ENCODE measurements around the gene NRXN3. TPM values are rescaled to one million over a fixed set of nuclear protein-coding genes. Genes with fewer than 3 reads are reported as not detected.

The NRXN3 gene
- total and polyA plus RNA-seq, 3 experiments from 2014 or later: not detected

GRCh38 chr14:79480212-79480611, 1310.0 kb downstream of the NRXN3 start:
- no peak overlapping the region for H3K4me3 ChIP-seq (ENCODE audit: low read length)

GRCh38 chr14:79482825-79483224, 1312.7 kb downstream of the NRXN3 start:
- no peaks in the 10 kb centered on the region for H3K4me1 Mint-ChIP-seq
- no peak for DNase-seq
- H3K27me3 ChIP-seq (ENCODE audit: insufficient read depth, low read length, poor library complexity, severe bottlenecking): no peaks in the 10 kb centered on the region

More at GRCh38 chr14:79480212-79480611, 1310.0 kb downstream of the NRXN3 start:
- no peak overlapping the region for H3K27ac Mint-ChIP-seq
- Histone ChIP-seq H3K36me3 (ENCODE audit: insufficient read depth, low read length) (no peaks in the 10 kb centered on the region), H3K27ac (ENCODE audit: low read depth, low read length) (no peak overlapping the region), H3K9me3 (ENCODE audit: low read length) (no peaks in the 10 kb centered on the region), H3K4me1 (ENCODE audit: insufficient read depth, low read length) (no peaks in the 10 kb centered on the region), H3K27me3 (ENCODE audit: insufficient read depth, low read length, poor library complexity, severe bottlenecking) (no peaks in the 10 kb centered on the region)
- H3K36me3 Mint-ChIP-seq: no peaks in the 10 kb centered on the region
- DNase-seq: no peak
- H3K4me3 Mint-ChIP-seq: no peak overlapping the region
- CTCF ChIA-PET: no interaction called here
- H3K27me3 Mint-ChIP-seq: no peaks in the 10 kb centered on the region
- H3K4me1 Mint-ChIP-seq: no peaks in the 10 kb centered on the region
- POLR2A ChIA-PET: no interaction called here
- H3K9me3 Mint-ChIP-seq: peaks cover 0 to 9% (median 6%) of the 10 kb centered on the region in 5 donors

DNA sequence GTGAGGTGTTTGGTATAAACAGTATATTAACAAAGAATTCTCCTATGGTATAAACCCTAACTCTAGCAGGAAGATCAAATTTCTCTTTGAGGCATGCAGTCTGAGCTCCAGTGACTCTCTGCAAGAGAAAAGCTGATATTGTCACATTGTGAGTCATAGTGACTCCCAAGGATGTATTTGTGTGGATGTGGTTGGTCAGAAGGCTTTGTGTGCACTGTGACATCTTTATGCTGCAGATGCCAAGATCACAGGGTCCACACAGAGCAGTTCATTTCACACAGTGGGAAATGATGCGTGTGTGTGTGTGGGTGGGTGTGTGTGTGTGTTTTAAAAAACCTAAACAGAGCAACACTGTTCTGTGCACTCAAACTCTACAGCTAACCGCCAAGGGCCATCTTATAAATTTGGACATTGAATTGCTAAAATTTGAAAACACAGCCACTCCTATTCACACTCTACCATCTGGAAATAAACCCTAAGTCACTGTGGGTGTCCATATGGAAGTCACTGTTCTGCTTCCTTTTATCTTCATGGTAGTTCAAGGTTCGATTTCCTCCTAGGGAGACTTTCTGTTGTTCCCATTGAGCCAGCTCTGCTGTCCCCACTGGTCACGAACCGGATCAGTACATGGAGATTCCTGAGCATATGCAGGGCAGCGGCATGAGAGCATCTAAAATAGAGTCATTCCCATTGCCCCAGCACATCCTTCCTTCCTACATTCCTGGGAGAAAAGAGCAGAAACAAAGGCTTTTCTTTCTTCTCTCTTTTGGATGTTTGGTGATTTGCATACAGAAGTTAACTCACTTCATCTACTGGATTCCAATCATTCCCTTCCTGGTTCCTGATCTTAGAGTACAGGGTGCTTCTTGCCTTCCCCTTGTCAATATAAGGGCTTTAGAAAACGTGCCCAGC, 1313.6 kb downstream of the NRXN3 start:
- Mint-ChIP-seq H3K4me3 (no peak overlapping the region), H3K36me3 (peaks cover 0 to 1% (median 0%) of the 10 kb centered on the region in 3 donors), H3K27me3 (no peaks in the 10 kb centered on the region), H3K4me1 (no peaks in the 10 kb centered on the region), H3K9me3 (peaks cover 3 to 19% (median 6%) of the 10 kb centered on the region in 5 donors), H3K27ac (no peak overlapping the region)
- Histone ChIP-seq H3K27me3 (ENCODE audit: insufficient read depth, low read length, poor library complexity, severe bottlenecking) (no peaks in the 10 kb centered on the region), H3K4me1 (ENCODE audit: insufficient read depth, low read length) (no peaks in the 10 kb centered on the region), H3K9me3 (ENCODE audit: low read length) (no peaks in the 10 kb centered on the region), H3K27ac (ENCODE audit: low read depth, low read length) (no peak overlapping the region), H3K4me3 (ENCODE audit: low read length) (no peak overlapping the region), H3K36me3 (ENCODE audit: insufficient read depth, low read length) (no peaks in the 10 kb centered on the region)
- POLR2A ChIA-PET: no interaction called here
- no peak for DNase-seq
- CTCF ChIA-PET: no interaction called here

More at GRCh38 chr14:79482825-79483224, 1312.7 kb downstream of the NRXN3 start:
- Mint-ChIP-seq H3K4me3 (no peak overlapping the region), H3K9me3 (peaks cover 3 to 13% (median 6%) of the 10 kb centered on the region in 5 donors), H3K27ac (no peak overlapping the region), H3K27me3 (no peaks in the 10 kb centered on the region), H3K36me3 (no peaks in the 10 kb centered on the region)
- Histone ChIP-seq H3K27ac (ENCODE audit: low read depth, low read length) (no peak overlapping the region), H3K36me3 (ENCODE audit: insufficient read depth, low read length) (no peaks in the 10 kb centered on the region), H3K4me1 (ENCODE audit: insufficient read depth, low read length) (no peaks in the 10 kb centered on the region), H3K9me3 (ENCODE audit: low read length) (no peaks in the 10 kb centered on the region), H3K4me3 (ENCODE audit: low read length) (no peak overlapping the region)
- POLR2A ChIA-PET: no interaction called here
- CTCF ChIA-PET: no interaction called here

GRCh38 chr14:79487632-79488031, 1317.5 kb downstream of the NRXN3 start:
- no peaks in the 10 kb centered on the region for H3K36me3 ChIP-seq (ENCODE audit: insufficient read depth, low read length)
- no peaks in the 10 kb centered on the region for H3K4me1 ChIP-seq (ENCODE audit: insufficient read depth, low read length)
- H3K9me3 ChIP-seq (ENCODE audit: low read length): no peaks in the 10 kb centered on the region
- Mint-ChIP-seq H3K9me3 (peaks cover 5 to 14% (median 8%) of the 10 kb centered on the region in 5 donors), H3K27me3 (peaks cover 0 to 2% of the 10 kb centered on the region in 2 donors), H3K36me3 (peaks cover 0 to 1% (median 0%) of the 10 kb centered on the region in 3 donors), H3K4me1 (no peaks in the 10 kb centered on the region), H3K4me3 (no peak overlapping the region), H3K27ac (no peak overlapping the region)
- DNase-seq: no peak
- H3K27me3 ChIP-seq (ENCODE audit: insufficient read depth, low read length, poor library complexity, severe bottlenecking): no peaks in the 10 kb centered on the region
- no peak overlapping the region for H3K4me3 ChIP-seq (ENCODE audit: low read length)
- H3K27ac ChIP-seq (ENCODE audit: low read depth, low read length): no peak overlapping the region
- CTCF ChIA-PET: no interaction called here
- POLR2A ChIA-PET: no interaction called here

GRCh38 chr14:79491161-79491560, 1321.0 kb downstream of the NRXN3 start:
- H3K4me1 Mint-ChIP-seq: no peaks in the 10 kb centered on the region
- POLR2A ChIA-PET: no interaction called here
- Histone ChIP-seq H3K27ac (ENCODE audit: low read depth, low read length) (no peak overlapping the region), H3K36me3 (ENCODE audit: insufficient read depth, low read length) (no peaks in the 10 kb centered on the region), H3K9me3 (ENCODE audit: low read length) (no peaks in the 10 kb centered on the region), H3K4me3 (ENCODE audit: low read length) (no peak overlapping the region), H3K27me3 (ENCODE audit: insufficient read depth, low read length, poor library complexity, severe bottlenecking) (no peaks in the 10 kb centered on the region), H3K4me1 (ENCODE audit: insufficient read depth, low read length) (no peaks in the 10 kb centered on the region)
- no peak for DNase-seq
- no peak overlapping the region for H3K4me3 Mint-ChIP-seq
- no peak overlapping the region for H3K27ac Mint-ChIP-seq
- H3K27me3 Mint-ChIP-seq: peaks cover 0 to 2% of the 10 kb centered on the region in 2 donors
- peaks cover 3 to 13% (median 9%) of the 10 kb centered on the region in 5 donors for H3K9me3 Mint-ChIP-seq
- H3K36me3 Mint-ChIP-seq: peaks cover 0 to 1% (median 0%) of the 10 kb centered on the region in 3 donors
- CTCF ChIA-PET: no interaction called here

DNA sequence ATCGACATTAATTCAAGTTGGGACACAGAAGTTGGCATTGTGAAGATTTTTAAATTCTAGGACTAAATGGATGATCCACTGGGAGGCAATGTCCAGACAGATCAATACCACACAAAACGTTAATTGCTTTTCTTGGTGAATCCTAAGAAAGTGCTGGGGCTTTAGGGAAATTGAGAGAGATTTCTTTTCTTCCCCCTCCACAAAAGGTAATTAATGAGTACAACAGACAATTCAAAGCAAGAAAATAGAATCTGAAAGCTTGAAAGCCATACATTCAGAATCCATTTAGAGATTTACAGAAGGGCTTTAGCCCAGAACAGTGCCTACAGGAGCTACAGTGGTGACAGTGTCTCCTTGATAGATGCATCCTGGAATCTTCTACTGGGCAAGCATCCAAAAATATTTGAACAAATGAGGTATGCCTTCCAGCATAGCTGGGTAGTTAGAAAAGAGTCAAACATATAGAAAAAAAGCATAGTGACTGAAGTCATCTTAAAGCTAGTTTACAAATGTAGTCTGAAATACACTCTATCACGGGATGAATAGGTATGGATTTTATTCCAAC, 1323.0 kb downstream of the NRXN3 start:
- H3K9me3 ChIP-seq (ENCODE audit: low read length): no peaks in the 10 kb centered on the region
- H3K4me1 ChIP-seq (ENCODE audit: insufficient read depth, low read length): no peaks in the 10 kb centered on the region
- POLR2A ChIA-PET: no interaction called here
- Mint-ChIP-seq H3K36me3 (peaks cover 0 to 1% (median 0%) of the 10 kb centered on the region in 3 donors), H3K4me1 (no peaks in the 10 kb centered on the region), H3K27me3 (peaks cover 0 to 2% of the 10 kb centered on the region in 2 donors), H3K27ac (no peak overlapping the region), H3K9me3 (peaks cover 6 to 13% (median 9%) of the 10 kb centered on the region in 5 donors), H3K4me3 (no peak overlapping the region)
- no peaks in the 10 kb centered on the region for H3K27me3 ChIP-seq (ENCODE audit: insufficient read depth, low read length, poor library complexity, severe bottlenecking)
- no peak overlapping the region for H3K4me3 ChIP-seq (ENCODE audit: low read length)
- no peak overlapping the region for H3K27ac ChIP-seq (ENCODE audit: low read depth, low read length)
- CTCF ChIA-PET: no interaction called here
- H3K36me3 ChIP-seq (ENCODE audit: insufficient read depth, low read length): no peaks in the 10 kb centered on the region
- DNase-seq: no peak

DNA sequence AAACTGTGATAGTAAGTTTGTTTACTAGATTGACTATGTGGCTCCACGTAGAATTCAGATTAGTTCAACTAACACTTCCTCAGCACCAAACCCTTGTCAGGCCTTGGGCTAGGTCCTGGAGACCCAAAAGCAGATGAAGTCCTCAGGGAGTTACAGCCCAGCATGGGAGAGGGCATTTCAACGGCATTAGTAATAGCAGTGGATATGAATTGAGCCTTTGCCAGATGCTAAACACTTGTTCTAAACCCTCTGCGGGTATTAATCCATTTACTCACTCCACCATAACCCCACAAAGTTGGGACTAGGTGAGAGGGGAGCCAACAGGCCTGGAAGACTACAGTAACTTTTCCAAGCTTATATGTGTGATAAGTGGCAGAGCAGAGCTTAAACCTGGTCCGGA, 1326.5 kb downstream of the NRXN3 start:
- Mint-ChIP-seq H3K4me1 (no peaks in the 10 kb centered on the region), H3K4me3 (no peak overlapping the region), H3K27me3 (no peaks in the 10 kb centered on the region), H3K9me3 (peaks cover 3 to 12% (median 7%) of the 10 kb centered on the region in 5 donors), H3K36me3 (no peaks in the 10 kb centered on the region), H3K27ac (no peak overlapping the region)
- no peak for DNase-seq
- Histone ChIP-seq H3K9me3 (ENCODE audit: low read length) (no peaks in the 10 kb centered on the region), H3K36me3 (ENCODE audit: insufficient read depth, low read length) (no peaks in the 10 kb centered on the region), H3K27me3 (ENCODE audit: insufficient read depth, low read length, poor library complexity, severe bottlenecking) (no peaks in the 10 kb centered on the region), H3K4me3 (ENCODE audit: low read length) (no peak overlapping the region), H3K4me1 (ENCODE audit: insufficient read depth, low read length) (no peaks in the 10 kb centered on the region), H3K27ac (ENCODE audit: low read depth, low read length) (no peak overlapping the region)
- ChIA-PET POLR2A (no interaction called here), CTCF (no interaction called here)

- Histone ChIP-seq H3K4me3 (ENCODE audit: low read length) (no peak overlapping the region), H3K27me3 (ENCODE audit: insufficient read depth, low read length, poor library complexity, severe bottlenecking) (no peaks in the 10 kb centered on the region), H3K9me3 (ENCODE audit: low read length) (no peaks in the 10 kb centered on the region), H3K27ac (ENCODE audit: low read depth, low read length) (no peak overlapping the region), H3K4me1 (ENCODE audit: insufficient read depth, low read length) (no peaks in the 10 kb centered on the region), H3K36me3 (ENCODE audit: insufficient read depth, low read length) (no peaks in the 10 kb centered on the region)
- CTCF ChIA-PET: no interaction called here
- H3K27ac Mint-ChIP-seq: no peak overlapping the region
- POLR2A ChIA-PET: no interaction called here
- H3K36me3 Mint-ChIP-seq: no peaks in the 10 kb centered on the region
- DNase-seq: no peak
- H3K4me1 Mint-ChIP-seq: no peaks in the 10 kb centered on the region
- H3K4me3 Mint-ChIP-seq: no peak overlapping the region
- peaks cover 0 to 12% (median 7%) of the 10 kb centered on the region in 5 donors for H3K9me3 Mint-ChIP-seq
- no peaks in the 10 kb centered on the region for H3K27me3 Mint-ChIP-seq
Measured at GRCh38 chr14:79500489-79500888, 1330.3 kb downstream of the NRXN3 start.

Measured in CD8-positive, alpha-beta memory T cell (primary cell).